Upper lobe of right lung (tissue), 1 donor: Measurements from ENCODE around the gene FRMD3. TPM values are rescaled to one million over a fixed set of nuclear protein-coding genes. Genes with fewer than 3 reads are reported as not detected.

ENCODE experiments used
- ATAC-seq: fragments of 200-7000 bp; cut with Tn5 transposase; one replicate; pipeline ENCODE4 v1.9.1; 2020; ENCODE audit warnings: mild to moderate bottlenecking, moderate library complexity
- DNase-seq: peaks from one replicate; pipeline ENCODE4 v3.0.0-alpha.2; 2020
- H3K27ac ChIP-seq: fragments of 200-600 bp; one replicate; pipeline ENCODE4 v1.8.0; 2022
- H3K27me3 ChIP-seq: fragments of 200-600 bp; one replicate; pipeline ENCODE4 v1.8.0; 2022; ENCODE audit warnings: mild to moderate bottlenecking
- H3K36me3 ChIP-seq: fragments of 200-600 bp; one replicate; pipeline ENCODE4 v1.8.0; 2022
- H3K4me1 ChIP-seq: fragments of 200-600 bp; one replicate; pipeline ENCODE4 v1.8.0; 2022
- H3K4me3 ChIP-seq: fragments of 200-600 bp; one replicate; pipeline ENCODE4 v1.8.0; 2022; ENCODE audit warnings: mild to moderate bottlenecking
- H3K9me3 ChIP-seq: fragments of 200-600 bp; one replicate; pipeline ENCODE4 v1.8.0; 2022
- CTCF ChIP-seq: fragments of 200-600 bp; IDR thresholded peaks from one replicate; pipeline ENCODE4 v1.8.0; 2022; ENCODE audit warnings: antibody characterized with exemption
- intact Hi-C: fragments of 100-400 bp; cut with DNase I; formaldehyde crosslinking; loops from one replicate; pipeline ENCODE4 v1.11.0; 2022
- total RNA-seq: library from RNA; stranded (reverse); fragmentation: NEBNext Ultra II Directional; extraction: Animal tissue kit (Norgen Biotek cat#: 25700); gene quantifications from one replicate; pipeline ENCODE4 v1.2.1, GENCODE V29; 2021
- donor health status: DM: no; HTN: yes; CAD: no; lungs with severe emphysema.

FRMD3 gene
- total RNA-seq, 1 donor from 2014 or later, result 10.8 TPM

DNA sequence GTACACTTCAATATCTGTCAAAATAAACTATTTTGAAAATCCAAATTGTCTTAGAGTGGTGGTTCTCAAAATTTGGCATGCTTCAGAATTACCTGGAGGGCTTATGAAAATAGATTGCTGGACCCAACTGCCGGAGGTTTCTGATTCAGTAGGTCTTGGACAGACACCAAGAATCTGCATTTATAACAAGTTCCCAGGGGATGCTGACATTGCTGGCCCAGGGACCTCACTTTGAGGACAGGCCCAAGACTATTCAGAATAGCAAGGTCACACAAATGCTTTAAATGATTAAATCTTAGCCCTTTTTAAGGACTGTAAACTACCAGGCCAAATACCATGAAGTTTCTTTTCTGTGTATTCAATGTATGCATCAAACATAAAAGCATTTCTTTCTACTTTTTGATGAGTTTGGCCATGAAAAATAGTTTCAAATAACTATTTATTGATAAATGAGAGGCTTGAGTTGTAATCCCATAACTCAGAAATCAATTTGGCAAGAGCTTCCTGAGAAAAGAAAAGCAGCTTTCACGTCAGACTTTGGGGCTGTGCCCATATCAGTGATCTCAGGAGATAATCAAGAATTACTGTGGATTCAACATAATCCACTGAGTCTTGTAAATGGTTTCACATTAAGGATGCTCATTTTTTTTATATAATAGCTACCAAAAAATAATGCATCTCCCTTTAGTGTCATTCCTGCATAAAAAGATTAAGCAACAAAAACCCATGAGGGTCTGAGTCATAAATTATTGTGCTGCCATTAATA lies 191.4 kb downstream of the FRMD3 start:
- H3K36me3 ChIP-seq, result no peaks in the 10 kb centered on the region
- no peak overlapping the region for H3K4me3 ChIP-seq
- intact Hi-C loops, result no loop called here
- H3K27ac ChIP-seq, result no peak overlapping the region
- DNase-seq, result no peak
- H3K9me3 ChIP-seq, result no peaks in the 10 kb centered on the region
- no peaks in the 10 kb centered on the region for H3K27me3 ChIP-seq
- H3K4me1 ChIP-seq, result no peaks in the 10 kb centered on the region
- TF ChIP-seq CTCF, result no peak
- ATAC-seq, result no peak

GRCh38 chr9:83343366-83343999 lies 194.7 kb downstream of the FRMD3 start:
- intact Hi-C loops, result no loop called here
- Histone ChIP-seq H3K4me1 (no peaks in the 10 kb centered on the region), H3K36me3 (no peaks in the 10 kb centered on the region), H3K9me3 (no peaks in the 10 kb centered on the region), H3K27me3 (no peaks in the 10 kb centered on the region), H3K4me3 (no peak overlapping the region), H3K27ac (no peak overlapping the region)
- DNase-seq (no peak), ATAC-seq (no peak)
- TF ChIP-seq CTCF, result no peak

- DNase-seq, result no peak
- no peaks in the 10 kb centered on the region for H3K27me3 ChIP-seq
- H3K36me3 ChIP-seq, result no peaks in the 10 kb centered on the region
- intact Hi-C loops, result no loop called here
- no peak for TF ChIP-seq CTCF
- H3K4me3 ChIP-seq, result no peak overlapping the region
- no peak for ATAC-seq
- H3K27ac ChIP-seq, result no peak overlapping the region
- no peaks in the 10 kb centered on the region for H3K9me3 ChIP-seq
- H3K4me1 ChIP-seq, result no peaks in the 10 kb centered on the region
Measured at GRCh38 chr9:83342731-83343130, 195.5 kb downstream of the FRMD3 start.

DNA sequence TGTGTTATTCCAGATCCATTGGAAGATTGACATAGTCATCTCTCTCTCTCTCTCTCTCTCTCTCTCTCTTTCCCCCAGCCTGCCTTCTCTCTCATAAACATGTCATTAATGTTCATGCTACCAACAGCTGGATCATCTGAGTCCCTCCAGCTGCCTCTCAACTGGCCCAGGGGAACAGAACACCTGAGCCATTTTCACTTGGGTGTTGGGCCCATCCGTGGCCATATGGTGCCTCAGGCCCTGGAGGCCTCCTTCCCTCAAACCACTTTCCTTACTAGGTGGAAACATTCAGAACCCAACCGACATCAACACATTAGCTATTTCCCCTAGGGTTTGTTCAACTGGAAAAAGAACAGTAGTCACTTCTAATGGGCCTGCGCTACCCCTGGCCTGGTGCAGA lies 196.2 kb downstream of the FRMD3 start:
- H3K27me3 ChIP-seq, result no peaks in the 10 kb centered on the region
- H3K36me3 ChIP-seq, result no peaks in the 10 kb centered on the region
- intact Hi-C loops, result no loop called here
- DNase-seq (no peak), ATAC-seq (no peak)
- no peak for TF ChIP-seq CTCF
- H3K9me3 ChIP-seq, result no peaks in the 10 kb centered on the region
- H3K27ac ChIP-seq, result no peak overlapping the region
- no peak overlapping the region for H3K4me3 ChIP-seq
- H3K4me1 ChIP-seq, result no peaks in the 10 kb centered on the region

DNA sequence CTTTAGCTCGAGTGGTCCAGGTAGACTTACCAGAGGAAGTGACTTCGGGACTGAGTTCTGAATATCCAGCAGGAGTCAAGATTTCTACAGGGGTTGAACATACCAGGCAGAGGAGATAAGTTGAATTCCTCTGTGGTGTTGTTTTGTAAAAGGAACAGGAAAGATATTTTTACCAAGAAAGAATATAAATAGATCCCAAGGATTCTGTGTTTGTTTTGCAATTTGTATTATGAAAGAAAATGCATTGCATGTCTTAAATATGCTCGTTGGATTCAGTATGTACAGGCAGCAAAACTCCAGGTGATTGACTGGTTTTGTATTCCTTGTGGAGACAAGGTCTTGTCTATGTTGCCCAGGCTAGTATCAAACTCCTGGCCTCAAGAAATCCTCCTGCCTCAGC lies 197.8 kb downstream of the FRMD3 start:
- Histone ChIP-seq H3K36me3 (no peaks in the 10 kb centered on the region), H3K27ac (no peak overlapping the region), H3K4me1 (no peaks in the 10 kb centered on the region), H3K27me3 (no peaks in the 10 kb centered on the region), H3K4me3 (no peak overlapping the region), H3K9me3 (no peaks in the 10 kb centered on the region)
- intact Hi-C loops, result no loop called here
- ATAC-seq (no peak), DNase-seq (no peak)
- no peak for TF ChIP-seq CTCF
